Measurements from ENCODE around the gene ZNF746. TPM values are rescaled to one million over a fixed set of nuclear protein-coding genes. Genes with fewer than 3 reads are reported as not detected.
A peak's percentile ranks its signal among the peaks of the same experiment; 100 is the strongest.

ZNF746 gene
- total RNA-seq, 6 experiments from 2014 or later = 15.7 to 18.2 (median 16.4) TPM

DNA sequence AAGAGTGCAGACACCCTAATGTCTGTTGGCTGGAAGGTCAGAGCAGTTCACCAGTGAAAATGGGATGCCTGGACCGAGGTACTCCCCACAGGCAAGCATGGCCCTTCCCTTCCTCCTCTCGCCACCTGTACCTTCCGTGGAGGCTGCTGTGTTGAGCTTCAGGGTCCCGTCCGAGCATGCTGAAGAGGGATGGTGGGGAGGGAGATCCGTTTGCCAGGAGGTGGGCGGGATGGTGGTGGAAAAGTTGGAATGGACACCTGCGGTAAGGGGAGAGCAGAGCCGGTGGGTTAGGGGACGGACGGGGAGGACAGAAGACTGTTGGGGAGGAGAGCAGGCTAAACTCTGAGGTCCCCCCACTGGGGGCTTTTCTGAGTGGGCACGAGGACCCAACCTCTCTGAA, 20.8 kb downstream of the ZNF746 start:
- H3K27me3 Mint-ChIP-seq (ENCODE audit: insufficient read depth) = peaks cover 2% of the 10 kb centered on the region; the same call in 1 of the 2 replicates
- peaks cover 15% of the 10 kb centered on the region; the same call in 1 of the 2 replicates for H3K4me1 Mint-ChIP-seq (ENCODE audit: low read depth)
- no peak overlapping the region for H3K4me3 Mint-ChIP-seq
- no peak overlapping the region for H3K27ac Mint-ChIP-seq
- no peak for TF ChIP-seq CTCF (IDR thresholded peaks at IDR 0.05)
- peaks cover 16% of the 10 kb centered on the region for H3K9me3 Mint-ChIP-seq
- H3K36me3 Mint-ChIP-seq (ENCODE audit: low read depth) = peaks cover 59% of the 10 kb centered on the region
- DNase-seq = no peak

DNA sequence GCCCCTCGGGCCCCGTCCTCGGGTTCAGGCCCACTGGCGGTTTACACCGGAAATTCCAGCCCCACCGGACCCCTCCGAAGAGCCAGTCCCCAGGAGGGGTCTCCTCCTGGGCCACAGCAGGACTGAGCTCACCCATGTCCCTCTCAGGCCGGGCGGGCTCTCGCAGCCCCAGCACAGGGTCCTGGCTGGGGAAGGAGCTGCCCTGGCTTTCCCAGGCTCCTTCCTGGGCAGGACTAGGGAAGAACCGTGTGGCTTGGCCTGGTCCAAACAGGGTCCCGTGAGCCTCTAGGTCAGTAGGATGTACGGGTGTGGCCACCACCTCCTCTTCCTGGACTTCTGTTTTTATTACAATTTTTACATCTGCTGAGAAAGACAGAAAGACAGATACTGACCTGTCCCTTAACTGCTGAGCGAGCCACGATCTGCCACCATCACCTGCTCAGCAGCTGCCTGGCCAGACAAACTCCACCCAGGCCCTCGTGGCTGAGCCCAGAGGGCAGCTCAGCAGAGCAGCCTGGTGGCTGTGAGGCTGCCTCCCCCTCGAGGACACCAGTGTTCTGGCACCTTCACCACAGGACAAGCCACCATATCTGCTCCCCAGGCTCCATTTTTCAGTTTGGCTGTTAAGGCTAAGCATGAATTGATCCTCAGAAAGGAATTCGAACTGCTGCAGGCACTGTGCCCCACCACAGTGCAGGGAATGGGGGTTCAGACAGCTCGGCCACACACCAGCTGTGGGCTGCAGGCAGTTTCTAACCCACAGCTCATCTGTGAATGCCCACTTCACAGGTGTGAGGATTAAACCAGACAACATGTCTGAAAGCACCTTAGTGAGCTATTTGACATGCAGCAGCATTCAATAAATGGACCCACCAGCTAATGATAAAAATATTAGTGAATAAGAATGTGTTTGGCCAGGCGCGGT, 22.2 kb downstream of the ZNF746 start:
- H3K9me3 Mint-ChIP-seq = peaks cover 16% of the 10 kb centered on the region
- no peak for DNase-seq
- peaks cover 73% of the 10 kb centered on the region for H3K36me3 Mint-ChIP-seq (ENCODE audit: low read depth)
- TF ChIP-seq CTCF (IDR thresholded peaks at IDR 0.05) = no peak
- H3K27me3 Mint-ChIP-seq (ENCODE audit: insufficient read depth) = peaks cover 2% of the 10 kb centered on the region; the same call in 1 of the 2 replicates
- H3K27ac Mint-ChIP-seq = no peak overlapping the region
- no peak overlapping the region for H3K4me3 Mint-ChIP-seq
- H3K4me1 Mint-ChIP-seq (ENCODE audit: low read depth) = peaks cover 15% of the 10 kb centered on the region; the same call in 1 of the 2 replicates

DNA sequence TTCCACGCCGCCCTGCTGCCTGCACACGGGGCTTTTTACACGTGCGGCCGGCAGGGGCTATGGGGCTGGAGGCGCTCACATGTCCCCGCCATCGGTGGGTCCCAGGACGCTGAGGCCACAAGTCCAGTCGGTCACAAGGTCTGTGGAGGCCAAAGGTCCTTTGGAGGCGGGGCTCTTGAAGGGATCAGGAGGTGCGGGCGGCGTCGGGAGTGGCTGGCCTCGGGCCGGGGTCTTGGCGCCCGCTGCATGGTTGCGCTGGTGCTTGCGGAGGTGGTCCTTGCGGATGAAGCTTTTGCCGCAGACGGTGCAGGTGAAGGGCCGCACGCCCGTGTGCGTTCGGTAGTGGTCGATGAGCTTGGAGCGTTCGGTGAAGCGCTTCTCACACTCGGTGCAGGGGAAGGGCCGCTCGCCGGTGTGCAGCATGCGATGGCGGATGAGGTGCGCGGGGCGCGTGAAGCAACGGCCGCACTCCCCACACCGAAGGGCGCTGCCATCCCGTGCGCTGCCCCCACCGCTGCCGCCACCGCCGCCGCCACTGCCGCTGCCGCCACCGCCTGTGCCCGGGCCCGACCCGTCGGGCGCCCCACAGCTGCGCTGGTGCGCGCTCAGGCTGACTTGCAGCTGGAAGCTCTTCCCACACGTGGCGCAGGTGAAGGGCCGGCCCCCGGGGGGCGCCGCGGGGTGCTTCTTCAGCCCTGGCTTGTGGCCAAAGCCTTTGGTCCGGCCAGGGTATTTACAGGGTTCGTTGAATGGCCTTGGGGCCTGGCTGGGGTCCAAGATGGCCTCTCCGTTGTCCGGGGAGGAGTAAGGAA, 23.1 kb downstream of the ZNF746 start:
- peaks cover 15% of the 10 kb centered on the region; the same call in 1 of the 2 replicates for H3K4me1 Mint-ChIP-seq (ENCODE audit: low read depth)
- no peak overlapping the region for H3K4me3 Mint-ChIP-seq
- no peak overlapping the region for H3K27ac Mint-ChIP-seq
- TF ChIP-seq CTCF (IDR thresholded peaks at IDR 0.05) = peak; percentile 33
- peaks cover 2% of the 10 kb centered on the region; the same call in 1 of the 2 replicates for H3K27me3 Mint-ChIP-seq (ENCODE audit: insufficient read depth)
- H3K36me3 Mint-ChIP-seq (ENCODE audit: low read depth) = peaks cover 70% of the 10 kb centered on the region
- DNase-seq = no peak
- peaks cover 16% of the 10 kb centered on the region for H3K9me3 Mint-ChIP-seq

DNA sequence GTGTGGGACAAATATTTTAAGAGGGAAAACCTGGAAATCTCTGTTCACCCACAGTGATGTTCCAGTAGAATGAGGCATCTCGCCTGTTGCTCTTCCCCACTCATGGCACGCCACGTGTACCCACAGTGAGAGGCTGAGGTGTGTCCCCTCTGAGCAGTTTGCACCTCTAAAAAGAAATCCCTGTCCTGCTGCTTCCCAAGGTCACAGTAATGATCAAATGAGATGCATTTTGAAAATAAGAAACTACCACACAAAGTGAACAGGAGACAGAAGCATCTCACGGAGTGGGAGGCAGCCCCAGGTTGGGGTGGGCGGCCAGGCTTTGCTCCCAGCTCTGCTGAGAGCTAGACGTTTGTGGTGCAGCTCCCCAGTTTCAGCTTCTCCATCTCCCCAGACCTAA, 24.4 kb downstream of the ZNF746 start:
- Mint-ChIP-seq H3K9me3 (peaks cover 5% of the 10 kb centered on the region; the same call in 1 of the 2 replicates), H3K27ac (no peak overlapping the region), H3K4me3 (no peak overlapping the region), H3K27me3 (ENCODE audit: insufficient read depth) (peaks cover 2% of the 10 kb centered on the region; the same call in 1 of the 2 replicates), H3K36me3 (ENCODE audit: low read depth) (peaks cover 58% of the 10 kb centered on the region), H3K4me1 (ENCODE audit: low read depth) (peaks cover 5% of the 10 kb centered on the region; the same call in 1 of the 2 replicates)
- no peak for DNase-seq
- TF ChIP-seq CTCF (IDR thresholded peaks at IDR 0.05) = no peak

DNA sequence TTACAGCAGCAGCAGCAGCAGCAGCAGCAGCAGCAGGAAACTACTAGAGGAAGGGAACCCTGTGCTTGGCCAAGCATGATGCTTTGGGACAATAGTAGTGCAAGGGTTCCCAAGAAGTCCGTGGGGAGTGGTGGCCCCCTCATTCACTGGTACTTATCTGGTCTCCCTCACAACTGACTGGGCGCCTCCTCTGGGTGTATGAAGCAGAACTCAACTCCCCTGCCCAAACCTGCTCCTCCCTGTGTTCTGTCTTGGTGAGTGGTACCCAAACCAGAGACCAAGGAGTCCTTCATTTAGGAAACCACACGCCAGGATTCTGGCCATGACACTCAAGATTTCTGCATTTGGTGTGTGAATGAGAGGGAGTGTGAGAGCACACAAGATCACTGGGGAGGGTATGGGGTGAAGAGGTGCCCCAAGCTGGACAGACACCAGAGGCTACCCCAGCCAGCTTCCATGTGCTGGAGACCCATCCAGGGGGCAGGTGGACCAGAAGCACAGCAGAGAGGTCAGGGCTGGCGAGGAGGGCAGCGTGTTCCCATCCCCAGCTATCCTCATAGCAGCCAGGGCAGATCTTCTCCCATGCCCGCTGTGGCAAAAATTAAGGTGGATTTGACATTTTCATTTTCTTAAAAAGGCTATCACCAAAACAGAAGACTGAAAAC, 26.2 kb downstream of the ZNF746 start:
- no peaks in the 10 kb centered on the region; the same call in 1 of the 2 replicates for H3K27me3 Mint-ChIP-seq (ENCODE audit: insufficient read depth)
- H3K36me3 Mint-ChIP-seq (ENCODE audit: low read depth) = peaks cover 50% of the 10 kb centered on the region

More for the DNA sequence above, 26.2 kb downstream of the ZNF746 start:
- Mint-ChIP-seq H3K9me3 (peaks cover 4% of the 10 kb centered on the region; the same call in 1 of the 2 replicates), H3K4me1 (ENCODE audit: low read depth) (no peaks in the 10 kb centered on the region), H3K4me3 (no peak overlapping the region), H3K27ac (no peak overlapping the region)
- no peak for DNase-seq
- no peak for TF ChIP-seq CTCF (IDR thresholded peaks at IDR 0.05)
